SIG-M5 (cell line): ENCODE results near the gene MFSD11.
"Not testable (repeated sequence)": the region's sequence is repeated elsewhere in the genome, so short reads cannot be mapped to it uniquely, and the experiment has no call there.

ENCODE experiments used
- DNase-seq: peaks from one replicate; lab custom pipeline; 2025; lab: John Stamatoyannopoulos, UW

Gene MFSD11

DNA sequence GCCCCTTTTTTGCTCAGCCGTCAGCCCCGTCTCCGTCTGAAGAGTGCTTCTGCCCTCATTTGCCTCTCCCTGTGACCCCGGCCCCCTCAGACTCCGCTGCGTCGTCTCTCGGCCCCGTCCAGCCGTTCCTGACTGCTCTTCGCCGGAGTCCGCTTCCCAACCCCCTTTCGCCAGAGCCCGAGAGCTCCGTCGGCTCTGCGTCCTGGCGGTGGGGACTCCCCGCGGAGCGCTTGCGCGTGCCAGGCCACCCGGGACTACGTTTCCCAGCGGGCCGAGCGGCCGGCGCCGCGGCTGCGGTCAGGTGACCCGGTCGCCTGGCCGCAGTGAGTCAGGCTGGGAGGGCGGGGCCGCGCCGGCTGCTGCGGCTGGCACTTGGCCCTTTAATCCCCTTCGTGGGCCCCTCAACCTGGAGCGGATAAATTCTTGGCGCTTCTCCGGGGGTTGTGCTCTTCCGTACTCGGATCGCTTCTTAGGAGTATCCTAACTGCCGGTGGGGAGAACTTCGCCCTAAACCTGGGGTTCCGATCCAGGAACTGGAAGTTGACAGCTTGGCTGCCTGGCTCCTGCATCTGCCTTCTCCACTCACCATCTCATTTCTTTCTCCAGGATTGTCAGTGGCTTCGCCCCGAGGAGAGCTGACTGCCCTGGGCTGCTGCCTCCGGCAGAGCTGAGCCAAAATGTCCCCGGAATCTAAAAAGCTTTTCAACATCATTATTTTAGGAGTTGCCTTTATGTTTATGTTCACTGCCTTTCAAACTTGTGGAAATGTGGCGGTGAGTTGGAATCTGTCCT lies at the start of gene MFSD11:
TSS of gene MFSD11 (plus strand) at position 444 of the 792 bp plus-strand sequence. CDS start at position 678, 234 bp downstream.
- no peak for DNase-seq

DNA sequence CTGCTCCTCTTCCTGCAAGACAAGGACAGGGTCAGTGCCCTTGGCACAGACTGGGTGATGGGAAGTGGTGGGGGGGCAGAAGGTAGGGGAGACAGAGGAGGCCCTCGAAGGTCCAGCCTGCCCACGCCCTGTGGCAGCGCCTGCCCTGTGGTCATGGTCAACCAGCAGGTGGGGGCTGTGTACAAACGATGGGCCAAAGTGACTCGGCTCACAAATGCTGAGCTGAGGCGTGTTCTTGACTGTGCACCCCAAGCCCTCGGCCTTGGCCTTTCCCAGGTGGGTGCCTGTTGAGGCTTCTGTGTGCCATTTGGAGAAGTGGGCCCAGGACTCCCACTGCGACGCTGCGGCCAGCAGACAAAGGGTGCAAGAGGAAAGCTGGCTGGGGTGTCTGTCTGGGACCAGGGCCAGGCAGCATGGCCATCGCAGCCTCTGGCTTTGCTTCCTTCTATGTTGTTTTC lies 49.7 kb upstream of the MFSD11 start:
- DNase-seq = no peak

DNA sequence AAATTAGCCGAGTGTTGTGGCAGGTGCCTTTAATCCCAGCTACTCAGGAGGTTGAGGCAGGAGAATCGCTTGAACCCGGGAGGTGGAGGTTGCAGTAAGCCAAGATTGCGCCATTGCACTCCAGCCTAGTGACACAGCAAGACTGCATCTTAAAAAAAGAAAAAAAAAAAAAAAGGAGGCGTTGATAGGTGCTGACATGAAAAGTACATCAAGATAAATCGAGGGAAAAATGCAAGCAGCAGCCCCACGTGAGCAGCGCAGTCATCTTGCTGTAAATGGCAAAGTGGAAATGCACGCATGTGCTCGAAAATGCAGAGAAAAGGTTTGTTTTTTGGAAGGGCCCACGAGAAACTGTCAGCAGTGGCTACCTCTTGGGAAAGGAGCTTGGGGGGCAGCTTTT lies 48.1 kb upstream of the MFSD11 start:
- DNase-seq = no peak

DNA sequence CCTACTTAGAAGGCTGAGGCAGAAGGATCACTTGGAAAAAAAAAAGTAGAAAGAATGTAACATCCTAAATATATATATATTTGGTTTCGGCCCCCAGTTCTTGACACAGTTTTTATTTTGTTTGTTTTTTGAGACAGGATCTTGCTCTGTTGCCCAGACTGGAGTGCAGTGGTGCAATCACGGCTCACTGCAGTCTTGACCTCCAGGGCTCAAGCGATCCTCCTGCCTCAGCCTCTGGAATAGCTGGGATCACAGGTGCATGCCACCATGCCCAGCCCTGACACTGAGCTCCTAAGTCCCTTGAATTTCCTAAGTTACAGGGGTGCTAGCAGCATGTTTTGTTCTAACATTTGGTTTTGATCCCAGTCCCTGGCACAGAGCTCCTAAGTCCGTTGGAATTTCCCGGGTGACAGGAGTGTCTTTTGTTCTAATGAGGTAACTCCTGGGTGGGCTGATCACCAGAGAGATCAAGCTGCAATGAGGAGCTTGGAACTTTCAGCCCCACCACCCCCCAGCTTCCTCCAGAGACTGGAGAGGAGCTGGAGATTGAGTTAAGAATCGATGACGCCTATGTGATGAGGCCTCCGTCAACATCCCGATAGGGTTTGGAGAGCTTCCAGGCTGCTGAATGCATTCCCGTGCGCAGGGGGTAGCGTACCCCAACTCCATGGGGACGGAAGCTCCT lies 47.2 kb upstream of the MFSD11 start:
- no peak for DNase-seq

DNA sequence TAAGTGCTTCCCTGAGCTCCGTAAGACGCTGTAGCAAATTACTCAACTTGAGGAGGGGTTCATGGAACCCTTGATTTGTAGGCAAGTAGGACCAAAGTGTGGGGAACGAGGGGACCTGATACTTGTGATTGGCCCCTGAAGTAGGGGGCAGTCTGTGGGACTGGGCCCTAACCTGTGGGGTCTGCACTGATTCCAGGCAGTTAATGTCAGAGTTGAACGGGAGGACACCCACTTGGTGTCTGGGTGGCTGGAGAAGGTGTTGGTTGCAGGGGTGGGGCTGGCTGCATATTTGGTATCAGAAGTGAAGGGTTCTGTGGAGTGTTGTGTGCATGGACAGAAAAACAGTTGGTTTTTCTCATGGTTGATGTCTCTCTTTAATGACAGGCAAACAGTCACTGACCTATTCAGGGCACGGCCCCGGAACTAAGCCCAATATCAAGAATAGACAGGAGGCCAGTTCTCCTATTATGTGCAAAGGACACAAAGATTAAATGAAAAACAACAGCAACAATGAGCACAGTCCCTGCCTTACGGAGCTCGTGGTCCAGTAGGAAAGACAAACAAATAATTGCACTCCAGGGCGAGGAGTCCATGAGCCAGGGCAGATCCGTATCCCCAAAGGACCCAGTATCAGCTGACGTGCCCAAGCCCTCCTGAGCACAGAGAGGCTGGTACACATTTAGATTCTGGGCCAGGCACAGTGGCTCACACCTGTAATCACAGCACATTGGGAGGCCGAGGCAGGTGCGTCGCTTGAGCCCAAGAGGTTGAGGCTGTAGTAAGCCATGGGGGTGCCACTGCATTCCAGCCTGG lies 46.3 kb upstream of the MFSD11 start:
- DNase-seq = no peak

DNA sequence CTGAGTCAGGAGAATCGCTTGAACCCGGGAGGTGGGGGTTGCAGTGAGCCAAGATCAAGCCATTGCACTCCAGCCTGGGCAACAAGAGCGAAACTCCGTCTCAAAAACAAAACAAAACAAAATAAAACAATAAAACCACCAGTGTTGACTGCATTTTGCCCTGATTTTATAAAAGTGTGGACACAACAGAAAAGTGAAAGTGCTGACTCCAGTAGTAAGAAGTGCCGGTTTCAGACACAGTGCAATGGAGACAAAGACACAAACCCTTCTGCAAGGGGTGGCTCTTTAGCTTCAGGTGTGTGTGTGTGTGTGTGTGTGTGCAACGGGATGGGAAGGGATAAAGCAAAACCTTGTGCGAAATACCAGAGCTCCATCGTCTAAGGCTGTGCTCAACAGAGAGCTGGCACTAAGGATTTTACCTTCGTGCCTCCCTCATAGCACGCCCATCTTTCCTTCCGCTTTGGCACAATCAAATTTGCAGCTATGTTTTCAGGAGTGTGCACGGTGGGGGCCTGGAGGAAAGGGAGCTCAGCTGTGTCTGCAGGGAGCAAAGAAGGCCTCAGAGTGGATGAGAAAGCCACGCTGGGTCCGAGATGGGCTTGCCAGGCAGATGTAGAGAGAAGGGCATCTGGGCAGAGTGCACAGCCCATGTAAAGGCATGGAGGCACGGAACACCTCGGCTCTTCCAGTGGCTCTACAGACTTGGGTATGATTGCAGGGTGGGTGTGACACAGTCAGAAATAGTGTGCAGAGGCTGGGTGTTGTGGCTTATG lies 42.7 kb upstream of the MFSD11 start:
- DNase-seq = no peak

DNA sequence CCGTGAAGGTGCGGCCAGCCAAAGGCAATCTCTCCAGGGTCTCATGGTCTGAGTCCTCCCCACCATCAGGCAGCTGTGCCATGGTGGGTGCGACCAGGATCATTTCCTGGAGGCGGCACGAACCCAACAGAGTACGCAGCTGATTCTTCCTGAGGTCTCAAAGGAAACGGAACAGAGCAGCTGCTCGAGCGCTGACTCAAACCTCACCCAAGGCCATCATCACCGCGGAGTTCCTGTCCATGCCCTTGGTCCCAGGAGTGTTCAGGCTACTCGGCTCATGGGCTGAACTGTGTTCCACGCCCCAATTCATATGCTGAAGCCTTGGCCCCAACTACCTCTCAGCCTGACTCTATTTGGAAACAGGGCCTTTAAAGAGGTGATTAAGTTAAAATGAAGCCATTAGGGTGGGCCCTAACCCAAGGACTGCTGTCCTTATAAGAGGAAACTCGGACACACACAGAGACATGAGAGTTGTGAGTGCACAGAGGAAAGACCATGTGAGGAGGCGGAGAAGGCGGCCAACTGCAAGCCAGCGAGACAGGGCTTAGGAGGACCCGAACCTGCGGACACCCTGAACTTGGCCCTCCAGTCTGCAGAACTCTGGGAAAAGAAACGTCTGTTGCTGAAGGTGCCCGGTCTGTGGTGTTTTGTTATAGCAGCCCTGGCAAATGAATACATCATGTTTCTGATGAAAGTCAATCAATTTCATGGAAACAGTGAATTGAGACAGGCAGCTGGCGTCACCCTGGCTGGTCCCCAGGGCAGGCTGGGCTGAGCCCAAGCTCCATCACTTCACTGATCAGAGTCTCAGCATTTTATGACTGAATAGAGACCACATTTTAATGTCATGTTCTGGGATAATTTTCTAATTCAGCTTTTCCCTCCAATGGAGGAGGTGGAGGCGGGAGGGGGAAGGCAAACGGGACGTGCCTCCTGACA lies 40.9 kb upstream of the MFSD11 start:
- DNase-seq = no peak

DNA sequence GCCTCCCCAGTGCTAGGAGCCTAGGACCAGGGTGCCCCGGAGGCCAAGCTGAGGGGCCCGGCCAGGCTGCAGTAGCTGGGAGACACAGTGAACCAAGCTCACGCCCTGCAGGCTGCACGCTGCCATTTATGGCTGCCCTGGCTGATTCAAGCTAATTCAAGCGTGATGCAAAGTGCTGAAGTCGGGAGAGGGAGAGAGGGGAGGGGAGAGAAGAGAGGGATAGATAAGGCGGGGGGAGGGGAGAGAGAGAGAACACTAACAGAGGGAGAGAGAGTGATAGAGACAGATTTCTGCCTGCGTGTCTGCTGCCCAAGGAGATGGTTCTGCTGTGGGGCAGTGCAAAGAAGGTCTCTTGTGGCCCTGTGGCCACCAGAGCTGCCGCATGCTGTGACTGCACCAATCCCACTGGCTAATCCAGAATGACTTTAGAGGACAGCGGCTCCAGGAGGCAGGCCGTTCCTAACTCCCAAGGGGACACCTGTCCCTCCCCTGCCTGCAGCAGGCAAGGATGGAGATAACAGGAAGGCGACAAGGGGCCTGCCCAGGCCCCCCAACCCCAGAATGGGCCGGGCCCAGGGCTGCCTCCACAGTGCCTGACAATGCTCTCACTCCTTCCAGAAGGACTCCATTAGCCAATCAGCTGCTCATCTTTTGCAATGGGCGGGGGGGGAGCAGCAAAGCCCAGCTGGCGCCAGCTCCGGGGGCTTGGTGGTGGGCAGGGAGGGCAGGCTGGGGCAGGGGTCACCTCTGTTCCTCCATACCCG lies 40.0 kb upstream of the MFSD11 start:
- DNase-seq = no peak

DNA sequence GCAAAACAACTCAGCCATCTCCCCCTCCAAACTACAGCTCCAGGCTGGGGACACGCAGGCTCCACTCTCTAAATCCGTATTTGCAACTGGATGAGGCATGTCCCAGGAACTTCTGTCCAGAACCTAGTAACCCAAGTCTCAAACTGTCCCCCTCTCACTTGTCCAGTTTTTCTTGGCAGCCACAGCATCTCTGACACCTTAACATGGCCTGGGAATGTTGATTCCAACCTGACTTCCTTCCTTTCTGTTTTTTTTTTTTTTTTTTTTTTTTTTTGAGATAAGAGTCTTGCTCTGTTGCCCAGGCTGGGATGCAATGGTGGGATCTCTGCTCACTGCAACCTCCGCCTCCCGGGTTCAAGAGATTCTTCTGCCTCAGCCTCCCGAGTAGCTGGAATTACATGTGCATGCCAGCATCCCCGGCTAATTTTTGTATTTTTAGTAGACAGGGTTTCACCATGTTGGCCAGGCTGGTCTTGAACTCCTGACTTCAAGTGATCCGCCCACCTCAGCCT lies 39.4 kb upstream of the MFSD11 start:
- DNase-seq = not testable (repeated sequence)

DNA sequence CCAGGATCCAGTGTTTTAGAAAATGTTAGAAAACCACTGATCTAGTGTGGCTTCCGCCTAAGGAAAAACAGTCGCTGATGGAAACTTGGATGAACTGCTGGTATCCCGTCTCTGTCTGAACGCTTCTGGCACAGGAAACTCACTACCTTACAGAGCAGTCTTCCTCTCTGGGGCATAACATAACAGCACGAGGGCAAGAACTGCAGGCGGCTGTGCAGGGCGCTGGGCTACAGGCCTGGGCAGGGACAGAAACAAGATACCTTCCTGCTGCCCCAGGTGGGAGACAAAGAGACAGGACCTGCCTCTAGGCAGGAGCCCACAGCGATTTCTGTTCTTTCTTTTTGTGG lies 37.7 kb upstream of the MFSD11 start:
- no peak for DNase-seq

DNA sequence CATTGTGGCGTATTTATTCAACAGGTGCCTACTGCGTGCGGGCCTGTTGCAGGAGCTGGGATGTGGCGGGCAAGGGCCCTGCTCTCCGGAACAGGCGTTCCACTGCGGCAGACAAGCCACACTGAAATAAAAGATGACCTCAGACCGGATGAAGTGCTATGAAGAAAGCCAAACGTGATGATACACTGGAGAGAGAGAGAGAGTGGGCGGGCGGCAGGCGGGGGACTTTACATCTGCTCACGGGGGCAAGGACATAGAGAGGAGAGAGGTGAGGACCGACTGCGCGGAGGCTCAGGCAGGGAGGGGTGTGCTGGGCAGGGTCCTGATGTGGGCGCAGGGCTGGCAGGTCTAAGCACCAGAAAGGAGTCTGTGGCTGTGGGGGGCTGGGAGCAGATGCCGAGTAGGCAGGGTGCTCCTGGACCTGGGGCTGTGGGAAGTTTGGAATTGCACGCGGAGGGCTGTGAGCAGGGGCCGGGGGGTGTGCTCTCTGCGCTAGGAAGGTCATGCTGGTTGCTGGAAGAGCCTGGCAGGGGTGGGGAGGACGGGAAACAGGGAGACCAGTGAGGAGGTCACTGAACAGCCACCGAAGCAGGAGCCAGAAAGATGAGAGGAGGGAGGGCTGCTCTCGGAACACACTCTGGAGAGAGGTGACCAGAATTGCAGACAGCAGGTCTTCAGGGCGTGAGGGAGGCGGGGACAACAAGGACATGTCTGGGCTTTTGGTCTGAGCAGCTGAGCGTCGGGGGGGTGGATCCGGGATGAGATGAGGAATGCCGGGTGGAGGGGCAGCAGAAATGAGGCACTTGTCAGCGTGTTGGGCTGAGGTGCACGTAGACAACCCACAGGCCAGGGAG lies 37.1 kb upstream of the MFSD11 start:
- no peak for DNase-seq

DNA sequence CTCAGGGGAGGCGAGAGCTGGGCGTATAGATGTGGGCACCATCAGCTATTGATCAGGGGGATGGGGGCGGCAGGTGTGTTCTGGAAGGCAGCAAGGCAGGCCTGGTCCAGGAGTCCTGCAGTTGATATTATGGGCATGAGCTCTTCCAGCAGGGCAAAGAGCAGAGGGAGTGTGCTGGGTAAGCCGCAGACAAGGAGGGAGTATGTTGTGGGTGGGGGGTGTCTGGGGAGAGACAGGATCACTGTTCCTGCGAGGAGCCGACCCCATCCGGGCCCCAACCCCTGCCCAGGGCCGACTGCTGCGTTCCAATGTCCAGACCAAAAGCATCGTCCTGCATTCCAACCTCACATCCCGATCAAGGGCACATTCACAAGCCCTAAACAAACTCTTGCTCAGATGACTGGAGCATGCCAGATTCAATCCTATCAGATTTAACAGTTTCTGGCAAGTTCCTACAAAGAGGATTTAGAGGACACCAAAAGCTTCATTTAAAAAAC lies 36.4 kb upstream of the MFSD11 start:
- no peak for DNase-seq

DNA sequence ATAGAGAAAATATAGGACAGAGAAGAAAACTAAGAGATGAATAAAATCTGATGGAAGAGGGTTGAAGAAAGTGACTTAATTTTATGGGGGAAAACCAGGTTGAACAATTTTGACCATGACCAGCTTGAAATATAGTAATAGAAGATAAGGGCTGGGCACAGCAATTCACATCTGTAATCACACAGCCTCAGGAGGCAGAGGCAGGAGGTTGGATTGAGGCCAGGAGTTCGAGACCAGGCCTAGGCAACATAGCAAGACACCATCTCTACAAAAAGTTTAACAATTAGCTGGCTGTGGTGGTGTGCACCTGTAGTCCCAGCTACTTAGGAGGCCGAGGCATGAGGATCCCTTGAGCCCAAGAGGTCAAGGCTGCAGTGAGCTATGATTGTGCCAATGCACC lies 35.8 kb upstream of the MFSD11 start:
- DNase-seq = no peak

DNA sequence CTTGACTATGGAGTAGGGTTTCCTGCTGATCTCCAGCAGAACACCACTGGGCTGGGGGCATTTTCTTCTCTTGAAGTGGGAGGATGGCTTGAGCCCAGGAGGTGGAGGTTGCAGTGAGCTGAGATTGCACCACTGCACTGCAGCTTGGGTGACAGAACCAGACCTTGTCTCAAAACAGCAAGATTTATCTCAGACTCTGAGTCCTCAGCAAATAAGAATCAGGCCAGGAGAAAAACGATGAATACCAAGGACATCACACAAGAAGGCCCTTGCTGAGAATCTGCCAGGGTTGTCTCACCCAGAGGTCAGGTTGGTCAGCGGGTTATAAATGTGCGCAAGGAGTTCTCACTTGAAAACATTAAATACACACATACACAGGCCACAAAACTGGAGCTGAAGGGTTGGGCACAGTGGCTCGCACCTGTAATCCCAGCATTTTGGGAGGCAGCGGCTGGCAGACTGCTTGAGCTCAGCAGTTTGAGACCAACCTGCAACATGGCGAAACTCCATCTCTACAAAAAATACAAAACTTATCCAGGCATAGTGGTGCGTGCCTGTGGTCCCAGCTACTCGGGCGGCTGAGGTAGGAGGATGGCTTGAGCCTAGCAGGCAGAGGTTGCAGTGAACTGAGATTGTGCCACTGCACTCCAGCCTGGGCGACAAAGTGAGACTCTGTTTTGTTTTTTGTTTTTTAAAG lies 34.8 kb upstream of the MFSD11 start:
- no peak for DNase-seq

DNA sequence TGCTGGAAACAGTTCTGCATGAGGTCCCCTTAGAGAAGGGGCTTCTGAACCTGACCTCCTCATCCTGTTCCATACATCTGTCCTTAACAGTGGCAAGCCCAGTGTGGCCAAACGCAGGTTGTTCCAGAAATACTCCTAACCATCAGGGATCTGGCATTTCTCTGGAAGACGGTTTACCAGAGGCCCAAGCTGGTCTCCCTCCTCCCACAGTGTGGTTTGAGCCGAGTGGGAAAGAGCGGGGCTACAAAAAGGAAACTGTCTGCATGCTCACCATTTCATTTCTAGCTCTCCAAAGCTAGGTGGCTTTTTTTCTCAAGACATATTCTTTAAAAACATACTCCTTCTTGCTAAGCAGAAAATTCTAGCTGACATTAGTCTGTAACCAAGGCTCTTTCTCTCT lies 33.1 kb upstream of the MFSD11 start:
- DNase-seq = no peak

DNA sequence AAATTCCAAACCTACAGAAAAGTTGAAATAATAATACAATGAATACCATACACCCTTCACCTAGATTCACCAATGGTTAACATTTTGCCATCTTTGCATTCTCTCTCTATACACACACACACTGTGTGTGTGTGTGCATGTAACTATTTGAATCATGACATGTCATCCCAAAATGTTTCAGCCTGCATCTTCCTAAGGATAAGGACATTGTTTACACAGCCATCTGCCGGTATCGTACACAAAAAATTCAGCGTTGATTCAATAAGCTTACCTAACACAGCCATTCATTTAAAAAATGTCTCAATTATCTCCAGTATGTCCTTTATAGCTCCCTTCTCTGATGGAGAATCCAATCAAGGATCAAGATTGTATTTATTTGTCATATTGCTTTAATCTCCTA lies 31.1 kb upstream of the MFSD11 start:
- DNase-seq = no peak

DNA sequence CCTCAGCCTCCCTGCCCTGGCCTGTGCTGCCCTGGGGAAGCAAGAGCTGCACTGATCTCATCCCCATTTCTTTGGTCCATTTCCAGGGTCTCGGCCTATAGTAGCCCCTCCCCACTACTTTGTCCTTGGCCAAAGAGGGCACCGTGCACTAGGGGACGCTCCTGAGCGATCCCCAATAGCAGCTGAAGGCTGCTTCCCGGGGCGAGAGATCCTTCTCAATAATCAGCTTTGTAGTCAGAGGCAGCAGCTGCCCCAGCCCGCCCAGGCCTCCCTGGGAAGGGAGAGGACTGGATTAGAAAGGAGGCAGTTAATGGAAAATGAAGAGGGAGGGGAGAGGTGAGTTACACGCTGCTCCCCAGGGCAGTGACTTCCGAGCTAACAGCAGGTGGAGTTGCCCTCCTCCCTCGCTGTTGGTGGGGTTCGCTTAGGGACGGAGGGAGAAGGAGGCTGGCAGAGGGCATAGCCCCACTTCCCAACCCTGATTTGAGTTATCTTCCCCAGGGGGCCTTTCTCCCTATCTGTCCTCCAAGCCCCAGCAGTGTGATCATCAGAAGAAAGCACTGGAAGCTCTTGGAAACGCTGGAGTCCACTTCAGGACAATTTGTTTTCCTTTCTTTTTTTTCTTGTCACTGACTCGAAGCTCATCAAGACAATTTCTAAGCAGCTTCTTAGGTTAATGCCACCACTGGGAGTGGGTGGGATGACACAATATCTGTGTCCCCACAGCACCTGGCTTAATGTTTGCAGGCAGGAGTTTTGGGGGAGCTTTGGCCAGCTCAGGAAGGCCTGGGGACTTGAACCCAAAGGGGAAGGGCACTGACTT lies 29.7 kb upstream of the MFSD11 start:
- no peak for DNase-seq
